DND-41 (cell line): Measurements from ENCODE around the gene MEGF11.

Source experiments
- ATAC-seq: fragments of 200-7000 bp; cut with Tn5 transposase; 3 replicates; pipeline ENCODE4 v1.9.1; 2021; ENCODE audit warnings: low read depth; ENCODE audit not compliant: insufficient read depth
- DNase-seq: peaks from one replicate; pipeline ENCODE4 v3.0.0-alpha.2; 2020
- H2AFZ ChIP-seq: 2 replicates; pipeline ENCODE4 v1.6.0; 2012; ENCODE audit warnings: low read depth, low read length
- H3K27ac ChIP-seq: 2 replicates; pipeline ENCODE4 v1.5.1; 2012; ENCODE audit warnings: low read length, inconsistent platforms
- H3K27me3 ChIP-seq: fragments of 200-600 bp; sonication (generic); 2 replicates; pipeline ENCODE4 v1.6.0; 2012; ENCODE audit warnings: low read length, mild to moderate bottlenecking, inconsistent platforms; ENCODE audit not compliant: insufficient read depth, poor library complexity
- H3K36me3 ChIP-seq: 2 replicates; pipeline ENCODE4 v1.5.1; 2012; ENCODE audit warnings: low read length, inconsistent platforms; ENCODE audit not compliant: insufficient read depth
- H3K4me1 ChIP-seq: 2 replicates; pipeline ENCODE4 v1.5.1; 2012; ENCODE audit warnings: mild to moderate bottlenecking, low read length; ENCODE audit not compliant: insufficient read depth
- H3K4me2 ChIP-seq: 2 replicates; pipeline ENCODE4 v1.6.0; 2012; ENCODE audit warnings: mild to moderate bottlenecking, moderate library complexity, low read length, inconsistent platforms; ENCODE audit not compliant: insufficient read depth
- H3K4me3 ChIP-seq, 2 experiments: fragments of 200-600 bp in 1 of 2; shearing (Covaris generic) in 1 of 2; 2 replicates each; pipeline ENCODE4 v1.5.1; 2012 to 2016; ENCODE audit warnings: inconsistent platforms in 2 of 2, low read length in 2 of 2, mild to moderate bottlenecking in 2 of 2, low read depth in 1 of 2, moderate library complexity in 1 of 2
- H3K79me2 ChIP-seq: 2 replicates; pipeline ENCODE4 v1.6.0; 2012; ENCODE audit warnings: low read length, inconsistent platforms; ENCODE audit not compliant: insufficient read depth
- H3K9ac ChIP-seq: 2 replicates; pipeline ENCODE4 v1.6.0; 2012; ENCODE audit warnings: low read depth, mild to moderate bottlenecking, inconsistent platforms, low read length, moderate library complexity
- H3K9me3 ChIP-seq: 2 replicates; pipeline ENCODE4 v1.5.1; 2012; ENCODE audit warnings: low read length, moderate library complexity, mild to moderate bottlenecking, inconsistent platforms; ENCODE audit not compliant: insufficient read depth, severe bottlenecking
- H4K20me1 ChIP-seq: 2 replicates; pipeline ENCODE4 v1.6.0; 2012; ENCODE audit warnings: low read length; ENCODE audit not compliant: insufficient read depth
- CTCF ChIP-seq: IDR thresholded peaks from 2 replicates; pipeline ENCODE4 v1.5.1; 2012; ENCODE audit warnings: borderline replicate concordance, low read length, moderate library complexity, mild to moderate bottlenecking; ENCODE audit not compliant: poor library complexity, severe bottlenecking; ENCODE audit errors: extremely low read depth
- EZH2 ChIP-seq: IDR thresholded peaks from 3 replicates; pipeline ENCODE4 v1.6.1; 2012; ENCODE audit warnings: borderline replicate concordance, low read depth, mild to moderate bottlenecking, moderate library complexity, low read length, inconsistent platforms; ENCODE audit not compliant: severe bottlenecking

Gene MEGF11

GRCh38 chr15:65962187-65962586 is 291.4 kb downstream of the MEGF11 start:
- Histone ChIP-seq H2AFZ (no peak overlapping the region), H4K20me1 (no peaks in the 10 kb centered on the region), H3K9ac (no peak overlapping the region), H3K4me3 (no peak overlapping the region), H3K36me3 (no peaks in the 10 kb centered on the region), H3K4me1 (no peaks in the 10 kb centered on the region), H3K79me2 (no peaks in the 10 kb centered on the region), H3K4me2 (no peak overlapping the region), H3K27ac (no peak overlapping the region), H3K27me3 (no peaks in the 10 kb centered on the region), H3K9me3 (no peaks in the 10 kb centered on the region)
- DNase-seq = no peak
- ATAC-seq = no peak
- TF ChIP-seq EZH2 (no peak), CTCF (no peak)

DNA sequence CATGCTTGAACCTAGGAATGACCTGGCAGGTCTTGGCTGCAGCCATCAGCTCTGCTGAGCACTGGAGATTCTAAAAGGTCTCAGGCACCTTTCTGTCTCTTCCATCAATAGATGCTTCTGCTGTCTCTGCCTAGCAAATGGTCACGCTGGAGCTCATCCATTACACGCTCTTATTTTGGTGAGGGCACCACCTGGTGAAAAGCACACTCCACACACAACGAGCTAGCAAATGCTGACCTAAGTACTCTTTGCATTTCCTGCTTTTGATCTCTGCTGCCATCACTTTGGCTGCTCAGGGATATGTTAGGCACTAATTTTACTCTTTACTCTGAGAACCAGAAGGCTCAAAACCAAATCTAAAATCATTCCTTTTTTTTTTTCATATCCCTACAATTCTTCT is 293.0 kb downstream of the MEGF11 start:
- DNase-seq = no peak

DNA sequence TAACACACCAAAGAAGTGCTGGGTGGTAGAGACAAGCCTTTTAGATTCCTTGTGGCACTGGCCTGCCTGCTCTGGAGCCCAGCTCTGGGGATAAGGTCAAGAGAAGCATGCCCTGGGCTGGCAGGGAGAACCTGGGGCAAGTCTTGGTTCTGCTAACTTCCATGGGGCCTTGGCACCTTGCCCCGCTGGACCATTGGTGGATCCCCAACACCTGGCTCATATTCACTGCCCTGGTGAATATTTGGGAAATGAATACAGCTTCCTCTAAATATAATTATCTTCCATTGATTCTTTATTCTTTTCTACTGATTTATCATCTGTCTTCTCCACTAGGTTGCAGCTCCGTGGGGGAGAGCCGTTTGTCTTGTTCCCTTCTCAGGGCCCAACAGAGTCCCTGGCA is 294.7 kb downstream of the MEGF11 start:
- Histone ChIP-seq H3K4me3 (no peak overlapping the region), H3K9me3 (no peaks in the 10 kb centered on the region), H3K9ac (no peak overlapping the region), H3K27me3 (no peaks in the 10 kb centered on the region), H2AFZ (no peak overlapping the region), H3K4me1 (no peaks in the 10 kb centered on the region), H3K27ac (no peak overlapping the region), H3K4me2 (no peak overlapping the region), H3K36me3 (no peaks in the 10 kb centered on the region), H3K79me2 (no peaks in the 10 kb centered on the region), H4K20me1 (no peaks in the 10 kb centered on the region; the same call in 1 of the 2 replicates)
- TF ChIP-seq EZH2 (no peak), CTCF (no peak)
- no peak for DNase-seq
- ATAC-seq = no peak

More for the DNA sequence above, 293.0 kb downstream of the MEGF11 start:
- Histone ChIP-seq H3K27me3 (no peaks in the 10 kb centered on the region), H3K79me2 (no peaks in the 10 kb centered on the region), H3K36me3 (no peaks in the 10 kb centered on the region), H3K9me3 (no peaks in the 10 kb centered on the region), H2AFZ (no peak overlapping the region), H3K4me2 (no peak overlapping the region), H3K9ac (no peak overlapping the region), H3K27ac (no peak overlapping the region), H4K20me1 (no peaks in the 10 kb centered on the region; the same call in 1 of the 2 replicates), H3K4me1 (no peaks in the 10 kb centered on the region), H3K4me3 (no peak overlapping the region)
- TF ChIP-seq CTCF = no peak
- no peak for TF ChIP-seq EZH2
- no peak for ATAC-seq

GRCh38 chr15:65957451-65957850 is 296.1 kb downstream of the MEGF11 start:
- H3K79me2 ChIP-seq = no peaks in the 10 kb centered on the region
- H3K4me3 ChIP-seq = no peak overlapping the region
- H2AFZ ChIP-seq = no peak overlapping the region
- no peaks in the 10 kb centered on the region for H3K27me3 ChIP-seq
- peaks cover 5% of the 10 kb centered on the region; the same call in 1 of the 2 replicates for H4K20me1 ChIP-seq
- no peak for TF ChIP-seq EZH2
- no peak for TF ChIP-seq CTCF
- no peak overlapping the region for H3K4me2 ChIP-seq
- DNase-seq = no peak
- H3K36me3 ChIP-seq = no peaks in the 10 kb centered on the region
- no peaks in the 10 kb centered on the region for H3K9me3 ChIP-seq
- no peaks in the 10 kb centered on the region for H3K4me1 ChIP-seq
- no peak overlapping the region for H3K27ac ChIP-seq
- no peak overlapping the region for H3K9ac ChIP-seq
- no peak for ATAC-seq
